K562 (cell line): ENCODE results near the gene RARRES2. TPM values are rescaled to one million over a fixed set of nuclear protein-coding genes. Genes with fewer than 3 reads are reported as not detected.

ENCODE experiments used
- ARID1B ChIP-seq: fragments of 450-650 bp; IDR thresholded peaks from 2 replicates; pipeline ENCODE4 v1.6.1; 2016; ENCODE audit warnings: antibody characterized with exemption, mild to moderate bottlenecking, inconsistent platforms
- ATF7 ChIP-seq: fragments of 450-650 bp; IDR thresholded peaks from 2 replicates; pipeline ENCODE4 v1.7.1; 2014; ENCODE audit warnings: mild to moderate bottlenecking, moderate library complexity
- ETS2 ChIP-seq: IDR thresholded peaks from 2 replicates; pipeline ENCODE4 v1.6.1; 2016; ENCODE audit warnings: borderline replicate concordance, missing genetic modification characterization, mild to moderate bottlenecking, moderate library complexity, missing compliant biosample characterization; ENCODE audit not compliant: poor library complexity, severe bottlenecking
- GABPB1 ChIP-seq: sonication (generic); formaldehyde crosslinking; IDR thresholded peaks from 2 replicates; pipeline ENCODE4 v1.8.0; 2022; ENCODE audit warnings: mild to moderate bottlenecking, missing genetic modification reagents
- PHF21A ChIP-seq: fragments of 450-650 bp; IDR thresholded peaks from 2 replicates; pipeline ENCODE4 v1.6.1; 2017; ENCODE audit warnings: low read depth, borderline replicate concordance
- RFX7 ChIP-seq: fragments of 250-450 bp; sonication (Bioruptor Pico); IDR thresholded peaks from 2 replicates; pipeline ENCODE4 v1.5.1; 2021; ENCODE audit warnings: mild to moderate bottlenecking
- SMAD1 ChIP-seq: fragments of 150-350 bp; IDR thresholded peaks from 2 replicates; pipeline ENCODE4 v1.6.1; 2014; ENCODE audit warnings: low read length, low read depth; ENCODE audit not compliant: partially characterized antibody
- SP2 ChIP-seq: IDR thresholded peaks from 2 replicates; pipeline ENCODE4 v1.6.1; 2011; ENCODE audit warnings: mild to moderate bottlenecking, low read depth, low read length, moderate library complexity; ENCODE audit not compliant: poor library complexity, severe bottlenecking; ENCODE audit errors: extremely low read depth
- TARDBP ChIP-seq: fragments of 450-650 bp; IDR thresholded peaks from 2 replicates; pipeline ENCODE4 v1.6.1; 2016
- ZBED1 ChIP-seq: IDR thresholded peaks from 2 replicates; pipeline ENCODE4 v1.6.1; 2014
- ZNF121 ChIP-seq: sonication (generic); formaldehyde crosslinking; conservative IDR thresholded peaks from 2 replicates; pipeline ENCODE4 v1.8.0; 2022; ENCODE audit warnings: missing genetic modification reagents
- ZNF134 ChIP-seq: fragments of 250-450 bp; sonication (Bioruptor Pico); conservative IDR thresholded peaks from 2 replicates; pipeline ENCODE4 v1.4.0; 2020
- ZNF239 ChIP-seq: fragments of 250-450 bp; sonication (Bioruptor Pico); IDR thresholded peaks from 2 replicates; pipeline ENCODE4 v1.4.0; 2020; ENCODE audit warnings: mild to moderate bottlenecking
- ZNF408 ChIP-seq: fragments of 250-450 bp; sonication (Bioruptor Pico); IDR thresholded peaks from 2 replicates; pipeline ENCODE4 v1.4.0; 2020; ENCODE audit warnings: low read depth, mild to moderate bottlenecking, moderate library complexity
- ZNF75A ChIP-seq: fragments of 450-650 bp; formaldehyde crosslinking; IDR thresholded peaks from 2 replicates; pipeline ENCODE4 v1.4.0; 2020; ENCODE audit warnings: mild to moderate bottlenecking
- ZNF766 ChIP-seq: fragments of 200-800 bp; sonication (Bioruptor generic); conservative IDR thresholded peaks from 2 replicates; pipeline ENCODE4 v1.6.1; 2016; ENCODE audit warnings: missing genetic modification characterization, missing compliant biosample characterization
- polyA plus RNA-seq, 8 experiments: library from polyadenylated mRNA; depleted of rRNA in 4 of 8; stranded (reverse) in 5 of 8; unstranded in 3 of 8; fragments of >200 nt; fragmentation: Nextera tagmentation in 2 of 8; fragmentation: Illumina TruSeq in 1 of 8; extraction: Ambion mirVana in 2 of 8; extraction: Trizol in 1 of 8; gene quantifications; 2 replicates each; pipeline versions ENCODE4 v1.2.1 to v1.2.3, GENCODE V29; 2011 to 2014; ENCODE audit warnings: inconsistent platforms in 1 of 8, missing spikeins in 1 of 8
- total RNA-seq, 7 experiments: library from RNA; depleted of rRNA in 6 of 7; stranded (reverse); fragments of >200 nt in 6 of 7; fragmentation: Illumina TruSeq in 2 of 7; extraction: Trizol in 2 of 7; gene quantifications; 2 replicates each; pipeline versions ENCODE4 v1.2.1 to v1.2.3, GENCODE V29; 2011 to 2021; ENCODE audit warnings: low replicate concordance in 1 of 7
- TF ChIP-seq, protein P1 (sequence below): fragments of 250-450 bp; sonication (Bioruptor Pico); IDR thresholded peaks from 2 replicates; pipeline ENCODE4 v1.4.0; 2020
- TF ChIP-seq, protein P2 (sequence below), 2 experiments: fragments of 150-350 bp in 1 of 2; IDR thresholded peaks; 2 replicates each; pipeline ENCODE4 v1.6.1; 2012 to 2016; ENCODE audit warnings: low read depth in 2 of 2, low read length in 2 of 2, mild to moderate bottlenecking in 1 of 2, moderate library complexity in 1 of 2

Gene RARRES2
- total and polyA plus RNA-seq, 9 of the 15 experiments (the other 6 are each of a cell fraction or from before 2014, with no cell fraction given): 0.11 to 1.7 (median 0.23) TPM; not detected in 6

DNA sequence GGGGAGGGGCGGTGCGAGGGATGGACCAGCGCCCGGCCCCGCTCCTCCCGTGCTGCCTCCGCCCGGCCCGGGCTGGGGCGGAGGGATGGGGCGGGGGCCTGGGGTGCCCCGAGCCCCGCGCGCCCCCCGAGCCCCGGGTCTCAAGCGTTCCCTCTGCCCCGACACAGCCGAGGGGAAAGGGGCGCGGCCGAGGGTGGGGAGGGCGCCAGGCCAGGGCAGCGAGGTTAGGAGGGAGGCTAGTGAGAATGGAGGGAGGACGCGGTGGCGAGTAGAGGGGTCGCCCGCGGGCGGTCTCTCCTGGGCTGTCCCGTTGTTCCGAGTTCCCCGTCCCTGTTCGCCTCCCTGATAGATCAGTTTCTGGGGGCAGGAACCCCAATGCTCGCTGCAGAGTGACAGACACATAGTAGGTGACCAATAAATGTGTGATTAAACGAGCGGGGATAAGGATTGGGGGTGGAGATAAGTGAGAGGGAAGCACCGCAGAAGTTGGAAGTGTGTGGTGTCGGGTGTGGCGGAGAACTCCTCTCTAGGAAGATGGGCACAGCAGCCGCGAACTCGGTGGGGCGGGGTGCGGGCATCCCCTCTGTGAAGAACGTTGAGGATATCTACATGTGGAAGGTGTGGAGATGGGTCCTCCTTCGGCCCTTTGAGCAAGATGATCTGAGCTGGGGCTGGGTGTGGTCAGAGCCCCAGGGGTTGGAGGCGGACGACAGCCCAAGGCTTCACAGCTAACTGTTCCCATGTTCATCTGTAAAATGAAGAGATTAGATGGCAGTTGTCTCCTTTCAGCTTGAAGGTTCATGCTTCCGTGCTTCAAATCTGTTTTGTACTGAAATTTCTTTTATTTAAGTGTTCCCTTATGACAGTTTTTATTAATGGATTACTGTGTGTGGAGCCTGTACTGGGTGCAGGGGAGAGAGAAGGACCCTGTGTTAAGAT is 38.3 kb upstream of the RARRES2 start (continued):
- TF ChIP-seq, protein P1, sequence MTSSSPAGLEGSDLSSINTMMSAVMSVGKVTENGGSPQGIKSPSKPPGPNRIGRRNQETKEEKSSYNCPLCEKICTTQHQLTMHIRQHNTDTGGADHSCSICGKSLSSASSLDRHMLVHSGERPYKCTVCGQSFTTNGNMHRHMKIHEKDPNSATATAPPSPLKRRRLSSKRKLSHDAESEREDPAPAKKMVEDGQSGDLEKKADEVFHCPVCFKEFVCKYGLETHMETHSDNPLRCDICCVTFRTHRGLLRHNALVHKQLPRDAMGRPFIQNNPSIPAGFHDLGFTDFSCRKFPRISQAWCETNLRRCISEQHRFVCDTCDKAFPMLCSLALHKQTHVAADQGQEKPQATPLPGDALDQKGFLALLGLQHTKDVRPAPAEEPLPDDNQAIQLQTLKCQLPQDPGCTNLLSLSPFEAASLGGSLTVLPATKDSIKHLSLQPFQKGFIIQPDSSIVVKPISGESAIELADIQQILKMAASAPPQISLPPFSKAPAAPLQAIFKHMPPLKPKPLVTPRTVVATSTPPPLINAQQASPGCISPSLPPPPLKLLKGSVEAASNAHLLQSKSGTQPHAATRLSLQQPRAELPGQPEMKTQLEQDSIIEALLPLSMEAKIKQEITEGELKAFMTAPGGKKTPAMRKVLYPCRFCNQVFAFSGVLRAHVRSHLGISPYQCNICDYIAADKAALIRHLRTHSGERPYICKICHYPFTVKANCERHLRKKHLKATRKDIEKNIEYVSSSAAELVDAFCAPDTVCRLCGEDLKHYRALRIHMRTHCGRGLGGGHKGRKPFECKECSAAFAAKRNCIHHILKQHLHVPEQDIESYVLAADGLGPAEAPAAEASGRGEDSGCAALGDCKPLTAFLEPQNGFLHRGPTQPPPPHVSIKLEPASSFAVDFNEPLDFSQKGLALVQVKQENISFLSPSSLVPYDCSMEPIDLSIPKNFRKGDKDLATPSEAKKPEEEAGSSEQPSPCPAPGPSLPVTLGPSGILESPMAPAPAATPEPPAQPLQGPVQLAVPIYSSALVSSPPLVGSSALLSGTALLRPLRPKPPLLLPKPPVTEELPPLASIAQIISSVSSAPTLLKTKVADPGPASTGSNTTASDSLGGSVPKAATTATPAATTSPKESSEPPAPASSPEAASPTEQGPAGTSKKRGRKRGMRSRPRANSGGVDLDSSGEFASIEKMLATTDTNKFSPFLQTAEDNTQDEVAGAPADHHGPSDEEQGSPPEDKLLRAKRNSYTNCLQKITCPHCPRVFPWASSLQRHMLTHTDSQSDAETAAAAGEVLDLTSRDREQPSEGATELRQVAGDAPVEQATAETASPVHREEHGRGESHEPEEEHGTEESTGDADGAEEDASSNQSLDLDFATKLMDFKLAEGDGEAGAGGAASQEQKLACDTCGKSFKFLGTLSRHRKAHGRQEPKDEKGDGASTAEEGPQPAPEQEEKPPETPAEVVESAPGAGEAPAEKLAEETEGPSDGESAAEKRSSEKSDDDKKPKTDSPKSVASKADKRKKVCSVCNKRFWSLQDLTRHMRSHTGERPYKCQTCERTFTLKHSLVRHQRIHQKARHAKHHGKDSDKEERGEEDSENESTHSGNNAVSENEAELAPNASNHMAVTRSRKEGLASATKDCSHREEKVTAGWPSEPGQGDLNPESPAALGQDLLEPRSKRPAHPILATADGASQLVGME (CRISPR knock-in tag): no peak
- TF ChIP-seq PHF21A (0 out of 2 replicates have a peak, but pooled peaks have one; percentile 41), ZNF75A (CRISPR knock-in tag) (no peak), GABPB1 (no peak), ZNF239 (CRISPR knock-in tag) (no peak), RFX7 (CRISPR knock-in tag) (no peak), ZNF134 (CRISPR knock-in tag) (no peak), ETS2 (no peak), SP2 (no peak), SMAD1 (no peak), ZNF121 (peak; percentile 75), ZNF408 (CRISPR knock-in tag) (no peak), TARDBP (no peak), ARID1B (peak; percentile 40; the same call in 1 of the 2 replicates), ATF7 (no peak), ZNF766 (no peak), ZBED1 (no peak)
- TF ChIP-seq, protein P2, sequence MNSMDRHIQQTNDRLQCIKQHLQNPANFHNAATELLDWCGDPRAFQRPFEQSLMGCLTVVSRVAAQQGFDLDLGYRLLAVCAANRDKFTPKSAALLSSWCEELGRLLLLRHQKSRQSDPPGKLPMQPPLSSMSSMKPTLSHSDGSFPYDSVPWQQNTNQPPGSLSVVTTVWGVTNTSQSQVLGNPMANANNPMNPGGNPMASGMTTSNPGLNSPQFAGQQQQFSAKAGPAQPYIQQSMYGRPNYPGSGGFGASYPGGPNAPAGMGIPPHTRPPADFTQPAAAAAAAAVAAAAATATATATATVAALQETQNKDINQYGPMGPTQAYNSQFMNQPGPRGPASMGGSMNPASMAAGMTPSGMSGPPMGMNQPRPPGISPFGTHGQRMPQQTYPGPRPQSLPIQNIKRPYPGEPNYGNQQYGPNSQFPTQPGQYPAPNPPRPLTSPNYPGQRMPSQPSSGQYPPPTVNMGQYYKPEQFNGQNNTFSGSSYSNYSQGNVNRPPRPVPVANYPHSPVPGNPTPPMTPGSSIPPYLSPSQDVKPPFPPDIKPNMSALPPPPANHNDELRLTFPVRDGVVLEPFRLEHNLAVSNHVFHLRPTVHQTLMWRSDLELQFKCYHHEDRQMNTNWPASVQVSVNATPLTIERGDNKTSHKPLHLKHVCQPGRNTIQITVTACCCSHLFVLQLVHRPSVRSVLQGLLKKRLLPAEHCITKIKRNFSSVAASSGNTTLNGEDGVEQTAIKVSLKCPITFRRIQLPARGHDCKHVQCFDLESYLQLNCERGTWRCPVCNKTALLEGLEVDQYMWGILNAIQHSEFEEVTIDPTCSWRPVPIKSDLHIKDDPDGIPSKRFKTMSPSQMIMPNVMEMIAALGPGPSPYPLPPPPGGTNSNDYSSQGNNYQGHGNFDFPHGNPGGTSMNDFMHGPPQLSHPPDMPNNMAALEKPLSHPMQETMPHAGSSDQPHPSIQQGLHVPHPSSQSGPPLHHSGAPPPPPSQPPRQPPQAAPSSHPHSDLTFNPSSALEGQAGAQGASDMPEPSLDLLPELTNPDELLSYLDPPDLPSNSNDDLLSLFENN (IDR thresholded peaks at IDR 0.05; ENCODE audit: low read depth in 2 of 2, low read length in 2 of 2): 0 out of 4 replicates have a peak, but pooled peaks of 1 of the 2 experiments have one; percentile 3
